ENCODE results near the gene RPLP2.
A peak's percentile ranks its signal among the peaks of the same experiment; 100 is the strongest.

RPLP2 gene

DNA sequence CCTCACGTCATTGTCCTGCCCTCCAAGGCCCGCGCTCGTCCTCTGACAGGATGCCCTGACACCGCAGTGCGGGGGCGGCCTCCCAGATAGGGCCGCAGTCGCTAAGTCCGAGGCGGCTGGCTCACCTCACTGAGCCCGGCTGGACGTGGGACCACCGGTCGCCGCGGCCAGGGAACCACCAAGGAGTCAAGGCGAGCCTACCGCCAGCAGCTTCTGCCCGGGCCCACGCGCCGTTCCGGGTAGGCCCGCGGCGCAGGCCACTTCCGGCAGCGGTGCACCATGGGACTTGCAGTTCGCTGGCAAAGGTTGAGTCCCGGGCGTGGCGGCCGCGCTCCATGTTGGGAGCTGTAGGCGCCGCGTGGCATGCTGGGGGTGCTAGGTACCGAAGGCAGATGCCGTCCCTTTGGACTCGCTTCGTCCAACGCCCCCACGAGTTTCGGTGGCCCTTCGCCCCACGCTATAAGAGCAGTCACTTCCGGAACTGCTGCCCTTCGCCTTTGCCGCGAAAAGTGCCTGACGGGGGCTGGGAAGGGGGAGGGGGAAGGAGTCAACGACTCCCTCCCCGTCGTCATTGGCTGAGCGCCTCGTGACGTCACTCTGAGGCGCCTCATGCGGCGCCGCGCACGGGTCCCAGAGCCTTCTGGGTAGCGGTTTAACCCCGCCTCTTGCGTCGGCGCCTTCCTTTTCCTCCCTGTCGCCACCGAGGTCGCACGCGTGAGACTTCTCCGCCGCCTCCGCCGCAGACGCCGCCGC, at the start of gene RPLP2:
RPLP2 (plus strand) TSS at position 681 of the 753 bp plus-strand sequence. CDS start 268 bp downstream, outside the sequence.
- peak; percentile 98 for DNase-seq (ENCODE audit: low spot score)

- DNase-seq (ENCODE audit: low spot score) = no peak
These were observed 49.5 kb upstream of the RPLP2 start for GRCh38 chr11:760236-760635.

GRCh38 chr11:761526-762108, 48.1 kb upstream of the RPLP2 start:
- no peak for DNase-seq (ENCODE audit: low spot score)

- DNase-seq (ENCODE audit: low spot score) = peak; percentile 87
These were observed 47.2 kb upstream of the RPLP2 start for GRCh38 chr11:762421-763072.

DNA sequence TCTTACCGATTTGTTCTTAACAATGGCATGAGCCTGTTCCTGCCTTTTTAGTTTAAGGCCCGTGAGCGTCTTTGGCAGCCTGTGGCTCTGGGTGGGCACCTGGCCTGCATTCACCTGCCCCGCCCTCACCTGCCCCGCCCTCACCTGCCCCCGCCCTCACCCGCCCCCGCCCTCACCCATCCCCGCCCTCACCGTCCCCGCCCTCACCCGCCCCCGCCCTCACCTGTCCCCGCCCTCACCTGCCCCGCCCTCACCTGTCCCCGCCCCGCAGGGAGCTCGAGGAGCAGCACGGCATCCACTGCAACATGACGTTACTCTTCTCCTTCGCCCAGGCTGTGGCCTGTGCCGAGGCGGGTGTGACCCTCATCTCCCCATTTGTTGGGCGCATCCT, 46.7 kb upstream of the RPLP2 start:
- DNase-seq (ENCODE audit: low spot score) = no peak

DNA sequence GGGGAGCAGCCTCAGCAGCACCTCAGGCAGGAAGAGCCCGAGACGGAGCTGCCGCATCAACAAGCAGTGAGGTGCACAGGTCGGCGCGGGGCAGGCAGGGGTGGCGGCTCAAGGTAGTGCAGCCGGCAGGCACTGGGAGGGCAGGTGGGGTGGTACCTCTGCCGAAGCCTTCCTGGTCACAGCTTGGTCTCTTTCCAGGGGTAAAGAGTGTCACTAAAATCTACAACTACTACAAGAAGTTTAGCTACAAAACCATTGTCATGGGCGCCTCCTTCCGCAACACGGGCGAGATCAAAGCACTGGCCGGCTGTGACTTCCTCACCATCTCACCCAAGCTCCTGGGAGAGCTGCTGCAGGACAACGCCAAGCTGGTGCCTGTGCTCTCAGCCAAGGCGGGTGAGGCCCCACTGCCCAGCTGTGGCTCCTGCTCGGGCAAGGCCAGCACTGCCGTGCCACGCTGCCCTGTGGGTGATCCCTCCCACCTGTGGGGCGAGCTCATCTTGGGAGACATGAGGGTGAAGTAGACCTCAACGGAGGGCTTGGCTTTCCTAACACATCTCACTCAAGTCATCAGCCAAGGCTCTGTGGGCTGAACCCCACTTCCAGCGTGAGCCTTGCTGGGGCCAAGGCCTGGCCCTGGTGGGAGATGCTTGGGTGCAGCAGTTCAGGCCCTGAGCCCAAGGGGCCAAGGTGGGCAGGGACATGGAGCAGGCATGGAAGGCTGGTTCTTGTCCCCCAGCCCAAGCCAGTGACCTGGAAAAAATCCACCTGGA, 46.0 kb upstream of the RPLP2 start:
- no peak for DNase-seq (ENCODE audit: low spot score)

GRCh38 chr11:764322-765024, 45.3 kb upstream of the RPLP2 start:
- DNase-seq (ENCODE audit: low spot score) = no peak

DNA sequence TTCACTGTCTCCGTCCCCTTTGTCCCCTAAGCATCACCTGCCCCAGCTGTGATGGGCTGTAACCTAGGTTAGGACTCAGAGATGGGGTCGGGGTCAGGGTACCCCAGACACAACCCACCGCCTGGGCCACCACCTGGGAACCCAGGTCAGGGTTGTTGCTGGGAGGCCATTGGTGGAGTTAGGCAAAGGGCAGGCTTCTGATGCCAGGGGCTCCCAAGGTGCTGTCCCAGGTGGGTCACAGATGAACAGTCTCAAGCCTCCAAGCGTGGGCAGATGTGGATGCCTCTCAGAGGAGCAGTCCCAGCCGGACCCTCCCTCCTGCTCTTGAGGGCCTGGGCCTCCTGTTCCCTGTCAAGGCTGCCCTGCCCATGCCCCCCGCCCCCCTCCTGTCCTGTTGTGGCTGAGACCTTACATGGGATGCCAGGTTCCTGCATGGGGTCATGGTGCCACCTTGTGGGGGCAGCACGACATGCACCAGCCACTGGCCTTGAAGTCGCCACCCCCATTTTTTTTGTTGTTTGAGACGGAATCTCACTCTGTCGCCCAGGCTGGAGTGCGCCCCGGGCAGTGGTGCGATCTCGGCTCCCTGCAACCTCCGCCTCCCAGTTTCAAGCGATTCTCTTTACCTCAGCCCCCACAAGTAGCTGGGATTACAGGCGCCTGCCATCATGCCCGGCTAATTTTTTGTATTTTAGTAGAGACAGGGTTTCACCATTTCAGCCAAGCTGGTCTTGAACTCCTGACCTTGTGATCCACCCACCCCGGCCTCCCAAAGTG, 44.6 kb upstream of the RPLP2 start:
- DNase-seq (ENCODE audit: low spot score) = peak; percentile 61

DNA sequence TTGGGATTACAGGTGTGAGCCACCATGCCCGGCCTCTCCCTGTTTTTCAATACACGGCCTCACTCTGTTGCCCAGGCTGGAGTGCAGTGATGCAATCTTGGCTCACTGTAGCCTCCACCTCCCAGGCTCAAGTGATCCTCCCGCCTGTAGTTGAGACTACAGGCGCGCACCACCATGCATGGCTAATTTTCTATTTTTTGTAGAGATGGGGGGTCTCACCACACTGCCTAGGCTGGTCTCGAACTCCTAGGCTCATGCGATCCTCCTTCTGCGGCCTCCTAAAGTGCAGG, 44.0 kb upstream of the RPLP2 start:
- DNase-seq (ENCODE audit: low spot score) = no peak

DNA sequence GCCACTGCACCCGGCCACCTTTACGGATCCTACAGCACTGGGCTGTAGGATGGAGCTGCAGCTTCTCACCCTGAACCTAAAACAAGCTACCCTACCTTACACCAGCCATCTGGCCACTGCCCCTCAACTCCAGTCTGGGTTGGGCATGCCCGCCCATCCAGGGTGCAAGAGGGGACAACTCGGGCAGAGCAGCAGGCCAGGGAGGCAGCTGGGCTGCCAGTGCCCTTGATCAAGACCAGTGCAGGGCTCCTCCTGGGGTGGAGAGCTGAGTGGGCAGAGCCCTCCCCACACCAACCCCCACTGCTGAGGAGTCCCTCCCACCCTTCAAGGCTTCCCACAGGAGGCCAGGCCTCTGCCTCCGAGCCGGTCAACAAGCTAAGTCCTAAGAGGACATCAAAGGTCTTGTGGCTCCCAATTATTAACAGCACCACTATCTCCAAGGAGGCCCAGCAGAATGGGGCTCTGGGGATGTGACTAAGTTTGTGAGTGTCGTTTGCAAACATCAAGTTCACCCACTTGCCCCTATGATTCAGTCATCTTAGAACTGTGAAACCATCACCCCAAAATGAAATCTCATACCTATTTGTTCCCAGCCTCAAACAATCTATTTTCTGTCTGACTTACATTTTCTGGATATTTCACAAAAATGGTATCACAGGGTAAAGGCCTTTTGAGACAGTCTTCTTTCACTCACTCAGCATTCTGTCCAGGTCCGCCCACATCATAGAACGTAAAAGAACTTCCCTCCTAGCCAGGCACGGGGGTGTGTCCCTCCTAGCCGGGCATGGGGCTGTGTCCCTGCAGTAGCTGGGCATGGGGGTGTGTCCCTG, 43.4 kb upstream of the RPLP2 start:
- no peak for DNase-seq (ENCODE audit: low spot score)

DNA sequence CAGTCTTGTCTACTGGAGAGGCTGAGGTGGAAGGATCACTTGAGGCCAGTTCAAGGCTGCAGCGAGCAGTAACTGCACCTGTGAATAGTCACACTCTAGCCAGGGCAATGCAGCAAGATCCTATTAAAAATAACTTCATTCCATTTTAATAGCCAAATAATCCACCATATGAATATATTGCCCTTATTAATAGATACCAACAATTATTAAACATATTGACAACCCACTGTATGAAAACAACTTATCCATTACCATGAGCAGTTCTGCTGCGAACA, 42.9 kb upstream of the RPLP2 start:
- no peak for DNase-seq (ENCODE audit: low spot score)

DNA sequence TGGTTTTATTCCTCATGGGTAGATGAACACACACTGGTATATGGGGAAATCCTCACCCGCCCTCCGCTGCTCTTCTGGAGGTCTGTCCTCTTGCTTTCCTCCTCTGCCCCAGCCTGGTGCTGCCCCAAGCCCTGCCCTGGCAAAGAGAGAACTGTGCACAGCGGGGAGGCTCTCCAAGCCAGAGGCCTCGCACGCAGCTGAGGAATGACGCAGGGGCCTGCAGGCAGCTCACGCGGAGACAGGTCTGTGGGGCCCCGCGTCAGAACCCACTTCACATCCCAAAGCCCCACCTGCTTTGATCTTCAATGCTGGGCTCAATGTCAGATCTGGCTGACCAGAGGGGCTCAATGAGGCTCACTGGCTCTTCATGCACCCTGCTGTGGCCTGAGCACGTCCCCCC, 42.5 kb upstream of the RPLP2 start:
- DNase-seq (ENCODE audit: low spot score) = no peak

- DNase-seq (ENCODE audit: low spot score) = no peak
These were observed 39.7 kb upstream of the RPLP2 start for GRCh38 chr11:769887-770641.

DNA sequence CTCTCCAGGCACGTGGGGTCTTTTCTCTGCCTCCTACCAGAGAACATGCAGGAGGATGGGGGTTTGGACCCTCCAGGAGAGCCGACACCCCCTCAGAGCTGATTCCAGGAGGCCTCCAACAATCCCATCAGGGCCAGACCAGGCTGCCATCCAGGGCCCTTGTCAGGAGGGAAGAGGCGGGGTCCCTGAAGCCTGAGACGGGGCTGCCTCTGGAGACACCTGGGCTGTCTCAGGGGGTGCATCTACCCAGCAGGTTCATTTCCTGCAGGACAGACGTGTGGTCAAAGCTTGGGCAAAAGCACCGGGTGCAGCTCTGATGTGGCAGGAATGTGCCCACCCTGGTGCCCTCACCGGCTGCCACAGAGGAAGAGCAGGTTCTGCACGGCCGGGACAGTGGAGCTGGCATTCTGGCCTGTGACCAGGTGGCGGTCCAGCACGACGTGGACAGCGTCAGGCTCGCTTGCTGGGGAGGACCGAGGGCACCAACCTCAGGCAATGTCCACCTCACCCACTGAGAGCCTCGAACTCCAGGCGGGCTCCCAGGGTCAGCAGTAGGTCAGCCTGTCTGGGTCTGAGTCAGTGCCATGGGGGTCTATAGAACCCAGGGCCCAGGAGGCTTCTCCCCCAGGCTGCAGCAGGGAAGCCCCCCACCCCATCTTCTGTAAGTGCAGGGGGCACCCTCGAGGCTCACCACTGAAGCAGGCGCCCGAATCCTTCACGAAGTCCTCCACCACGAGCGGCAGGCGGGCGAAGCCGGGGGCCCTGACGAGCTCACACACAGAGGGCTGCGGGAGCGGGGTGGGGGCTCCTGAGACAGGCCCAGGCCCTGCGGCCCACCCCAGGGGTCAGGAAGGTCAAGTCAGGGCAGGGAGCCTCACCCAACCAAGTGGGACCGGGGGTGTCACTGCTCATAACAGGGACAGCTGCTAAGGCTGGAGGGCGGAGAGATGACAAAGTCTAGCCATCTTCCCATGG, 38.8 kb upstream of the RPLP2 start:
- DNase-seq (ENCODE audit: low spot score) = no peak

DNA sequence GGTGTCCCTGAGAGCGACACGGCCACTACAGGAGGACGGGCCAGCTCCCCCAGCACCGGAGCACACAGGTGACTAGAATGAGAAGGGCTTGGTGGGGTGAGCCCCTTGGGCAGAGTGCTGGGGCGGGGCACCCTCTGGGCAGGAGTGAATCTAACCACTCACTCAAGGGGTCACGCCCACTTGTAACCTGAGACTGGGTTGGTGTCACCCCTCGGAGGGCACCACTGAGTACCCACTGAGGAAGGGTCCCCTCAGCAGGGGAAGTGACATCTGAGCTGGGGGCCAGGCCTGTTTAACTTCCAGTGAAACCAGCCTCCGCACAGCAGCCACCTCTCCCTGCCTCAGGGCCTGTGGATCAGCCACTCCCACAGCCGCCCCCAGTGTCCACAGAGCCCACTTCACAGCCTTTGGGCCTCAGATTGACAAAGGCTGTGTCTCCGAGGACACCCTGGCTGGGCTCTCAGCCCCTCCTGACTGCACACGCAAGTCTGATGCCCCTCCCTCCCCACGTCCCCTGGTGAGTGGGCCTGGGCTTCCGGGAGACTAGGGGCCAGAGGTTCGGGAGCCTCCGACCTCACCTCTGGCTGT, 38.1 kb upstream of the RPLP2 start:
- no peak for DNase-seq (ENCODE audit: low spot score)

DNA sequence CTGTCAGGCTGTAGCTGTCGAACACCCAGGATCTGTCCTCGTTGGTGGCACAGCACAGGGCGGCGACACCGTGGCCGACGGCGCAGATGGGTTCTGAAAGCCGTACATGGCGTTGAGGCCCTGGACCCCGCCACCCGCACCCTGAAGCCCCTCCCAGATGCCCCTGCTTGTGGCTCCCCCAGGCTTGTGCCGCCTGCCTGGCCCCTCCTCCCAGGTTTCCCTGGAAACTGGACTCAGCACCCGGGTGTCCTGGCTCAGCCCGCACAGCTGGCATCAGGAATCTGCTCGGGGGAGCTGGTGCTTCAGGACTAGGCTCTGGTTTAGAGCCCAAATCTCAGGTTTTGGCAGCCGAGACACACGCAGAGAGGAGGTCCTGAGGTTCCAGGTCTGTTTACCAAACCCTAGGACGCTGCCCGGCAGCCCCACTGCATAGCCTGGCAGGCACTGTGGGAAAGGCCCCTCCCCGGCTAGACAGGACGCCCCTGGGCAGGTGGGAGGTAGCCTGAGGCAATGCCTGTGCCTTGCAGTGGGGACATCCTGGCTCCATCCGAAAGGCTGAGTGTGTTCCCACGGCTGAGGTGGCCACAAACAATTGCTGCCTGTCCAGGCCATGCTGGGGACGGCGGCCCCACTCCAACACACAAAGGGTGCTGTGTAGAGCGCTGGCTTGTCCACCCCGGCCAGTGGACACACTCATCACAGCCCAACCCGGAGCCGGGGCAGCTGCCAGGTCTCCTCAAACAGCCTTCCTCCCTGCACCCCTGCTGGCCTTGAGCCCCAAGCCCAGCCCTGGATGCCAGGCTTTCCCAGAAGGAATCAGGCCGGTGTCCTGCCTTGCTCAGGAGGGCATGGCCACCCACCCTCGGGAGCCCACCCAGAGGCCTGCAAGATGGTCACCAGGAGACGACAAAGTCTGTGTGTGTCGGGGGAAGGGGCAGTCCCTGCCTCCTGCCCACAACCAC, 37.1 kb upstream of the RPLP2 start:
- DNase-seq (ENCODE audit: low spot score) = no peak

DNA sequence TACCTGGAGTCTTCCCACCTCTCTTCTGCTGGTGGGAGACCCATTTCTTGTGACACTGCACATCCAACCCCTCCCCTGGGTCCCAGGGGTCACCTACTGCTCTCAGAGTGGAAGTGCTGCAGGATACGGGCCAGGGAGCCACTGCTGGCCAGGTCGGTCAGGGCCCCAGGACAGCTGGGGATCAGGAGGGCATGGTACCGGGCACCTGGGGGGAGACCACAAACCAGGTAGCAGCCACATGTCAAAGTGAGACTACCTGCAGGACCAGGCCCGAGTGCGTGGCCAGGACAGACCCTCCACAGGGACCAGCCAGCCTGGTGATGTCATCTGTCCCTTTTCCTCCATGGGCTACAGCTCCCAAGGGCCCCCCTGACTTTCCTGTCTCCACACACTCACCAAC, 36.3 kb upstream of the RPLP2 start:
- DNase-seq (ENCODE audit: low spot score) = no peak

All from hepatic stellate cell (primary cell).